Activated CD8-positive, alpha-beta T cell treated with anti-CD3 and anti-CD28 coated beads, Interleukin-2, amount 10 ng/mL, durations not matched to agents 7 days and 5 days (primary cell): ENCODE results near the gene ZDHHC11. TPM values are rescaled to one million over a fixed set of nuclear protein-coding genes. Genes with fewer than 3 reads are reported as not detected.
"Not testable (repeated sequence)": the region's sequence is repeated elsewhere in the genome, so short reads cannot be mapped to it uniquely, and the experiment has no call there.

Source experiments
- ATAC-seq: fragments of 150-1000 bp; cut with Tn5 transposase; one replicate; pipeline ENCODE4 v1.10.0; 2021; ENCODE audit warnings: moderate library complexity
- CTCF ChIA-PET: fragments of 350-600 bp; sonication (Branson Sonifier 250); formaldehyde crosslinking; loops from one replicate; lab custom pipeline; 2021; ENCODE audit warnings: antibody characterized with exemption; lab: Charles Lee
- POLR2A ChIA-PET: fragments of 350-600 bp; sonication (Branson Sonifier 250); formaldehyde crosslinking; loops from one replicate; lab custom pipeline; 2021; ENCODE audit warnings: antibody characterized with exemption; lab: Charles Lee
- DNase-seq: peaks from one replicate; pipeline ENCODE4 v3.0.0-alpha.2; 2020
- H3K27ac Mint-ChIP-seq: one replicate; pipeline ENCODE4 v1.8.0; 2021; ENCODE audit warnings: mild to moderate bottlenecking, mixed read lengths
- H3K27me3 Mint-ChIP-seq: one replicate; pipeline ENCODE4 v1.8.0; 2021; ENCODE audit warnings: low read depth, mixed read lengths
- H3K36me3 Mint-ChIP-seq: one replicate; pipeline ENCODE4 v1.8.0; 2021; ENCODE audit warnings: low read depth, mixed read lengths
- H3K4me1 Mint-ChIP-seq: one replicate; pipeline ENCODE4 v1.8.0; 2021; ENCODE audit warnings: low read depth, mixed read lengths
- H3K4me3 Mint-ChIP-seq: one replicate; pipeline ENCODE4 v1.8.0; 2021; ENCODE audit warnings: mild to moderate bottlenecking, mixed read lengths
- H3K9me3 Mint-ChIP-seq: one replicate; pipeline ENCODE4 v1.8.0; 2022; ENCODE audit warnings: mixed read lengths; ENCODE audit not compliant: insufficient read depth
- total RNA-seq, 2 experiments: library from RNA; stranded (reverse); gene quantifications; one replicate each; pipeline ENCODE4 v1.2.3, GENCODE V29; 2021

Gene ZDHHC11
- total RNA-seq, 2 experiments from 2014 or later, result 11.9 to 17.0 TPM

GRCh38 chr5:807719-808514 lies 42.9 kb downstream of the ZDHHC11 start:
- ATAC-seq, CTCF ChIA-PET, H3K4me3 Mint-ChIP-seq, H3K4me1 Mint-ChIP-seq, H3K27ac Mint-ChIP-seq, H3K9me3 Mint-ChIP-seq, DNase-seq, H3K36me3 Mint-ChIP-seq, POLR2A ChIA-PET, H3K27me3 Mint-ChIP-seq: not testable (repeated sequence)

- H3K4me3 Mint-ChIP-seq, result no peak overlapping the region
Observed at GRCh38 chr5:801472-801871, 49.3 kb downstream of the ZDHHC11 start.

GRCh38 chr5:801055-801454 lies 49.7 kb downstream of the ZDHHC11 start:
- POLR2A ChIA-PET, H3K9me3 Mint-ChIP-seq, H3K36me3 Mint-ChIP-seq, H3K27ac Mint-ChIP-seq, DNase-seq, CTCF ChIA-PET, H3K27me3 Mint-ChIP-seq, ATAC-seq, H3K4me3 Mint-ChIP-seq, H3K4me1 Mint-ChIP-seq: not testable (repeated sequence)

More at GRCh38 chr5:801472-801871, 49.3 kb downstream of the ZDHHC11 start:
- H3K36me3 Mint-ChIP-seq, result peaks cover 7% of the 10 kb centered on the region
- no peak for DNase-seq
- H3K4me1 Mint-ChIP-seq, result no peaks in the 10 kb centered on the region
- ATAC-seq, result no peak
- peaks cover 4% of the 10 kb centered on the region for H3K27me3 Mint-ChIP-seq
- ChIA-PET CTCF (no interaction called here), POLR2A (no interaction called here)
- no peak overlapping the region for H3K27ac Mint-ChIP-seq
- peaks cover 4% of the 10 kb centered on the region for H3K9me3 Mint-ChIP-seq

- H3K36me3 Mint-ChIP-seq, H3K4me3 Mint-ChIP-seq, H3K27ac Mint-ChIP-seq, POLR2A ChIA-PET, CTCF ChIA-PET, ATAC-seq, H3K4me1 Mint-ChIP-seq, H3K9me3 Mint-ChIP-seq, DNase-seq, H3K27me3 Mint-ChIP-seq: not testable (repeated sequence)
Observed at GRCh38 chr5:798505-799138, 52.2 kb downstream of the ZDHHC11 start.

GRCh38 chr5:797986-798385 lies 52.8 kb downstream of the ZDHHC11 start:
- CTCF ChIA-PET, H3K27me3 Mint-ChIP-seq, H3K4me3 Mint-ChIP-seq, H3K9me3 Mint-ChIP-seq, H3K4me1 Mint-ChIP-seq, ATAC-seq, POLR2A ChIA-PET, DNase-seq, H3K36me3 Mint-ChIP-seq, H3K27ac Mint-ChIP-seq: not testable (repeated sequence)

- H3K4me1 Mint-ChIP-seq, H3K4me3 Mint-ChIP-seq, H3K9me3 Mint-ChIP-seq, H3K36me3 Mint-ChIP-seq, DNase-seq, CTCF ChIA-PET, H3K27ac Mint-ChIP-seq, ATAC-seq, POLR2A ChIA-PET: not testable (repeated sequence)
- H3K27me3 Mint-ChIP-seq, result peaks cover 13% of the 10 kb centered on the region
Observed at GRCh38 chr5:795873-796272, 54.9 kb downstream of the ZDHHC11 start.

- H3K36me3 Mint-ChIP-seq, H3K4me3 Mint-ChIP-seq, H3K4me1 Mint-ChIP-seq, H3K9me3 Mint-ChIP-seq, H3K27ac Mint-ChIP-seq, CTCF ChIA-PET, DNase-seq, POLR2A ChIA-PET, ATAC-seq: not testable (repeated sequence)
- H3K27me3 Mint-ChIP-seq, result peaks cover 20% of the 10 kb centered on the region
Observed at GRCh38 chr5:794948-795347, 55.8 kb downstream of the ZDHHC11 start.

- H3K9me3 Mint-ChIP-seq, DNase-seq, CTCF ChIA-PET, H3K4me3 Mint-ChIP-seq, POLR2A ChIA-PET, H3K36me3 Mint-ChIP-seq, ATAC-seq, H3K27ac Mint-ChIP-seq: not testable (repeated sequence)
- peaks cover 10% of the 10 kb centered on the region for H3K4me1 Mint-ChIP-seq
- H3K27me3 Mint-ChIP-seq, result peaks cover 30% of the 10 kb centered on the region
Observed at GRCh38 chr5:788703-789102, 62.1 kb downstream of the ZDHHC11 start.

GRCh38 chr5:787857-788233 lies 62.9 kb downstream of the ZDHHC11 start:
- DNase-seq, ATAC-seq, H3K27ac Mint-ChIP-seq, POLR2A ChIA-PET, CTCF ChIA-PET, H3K4me3 Mint-ChIP-seq, H3K36me3 Mint-ChIP-seq, H3K9me3 Mint-ChIP-seq: not testable (repeated sequence)
- Mint-ChIP-seq H3K4me1 (peaks cover 11% of the 10 kb centered on the region), H3K27me3 (peaks cover 25% of the 10 kb centered on the region)

GRCh38 chr5:787224-787856 lies 63.4 kb downstream of the ZDHHC11 start:
- CTCF ChIA-PET, DNase-seq, ATAC-seq, POLR2A ChIA-PET, H3K36me3 Mint-ChIP-seq, H3K9me3 Mint-ChIP-seq, H3K4me1 Mint-ChIP-seq, H3K4me3 Mint-ChIP-seq, H3K27ac Mint-ChIP-seq: not testable (repeated sequence)
- peaks cover 22% of the 10 kb centered on the region for H3K27me3 Mint-ChIP-seq

GRCh38 chr5:785181-785705 lies 65.5 kb downstream of the ZDHHC11 start:
- H3K27ac Mint-ChIP-seq, CTCF ChIA-PET, H3K36me3 Mint-ChIP-seq, H3K9me3 Mint-ChIP-seq, H3K4me1 Mint-ChIP-seq, POLR2A ChIA-PET, DNase-seq: not testable (repeated sequence)
- peak; percentile 32 for ATAC-seq
- peaks cover 14% of the 10 kb centered on the region for H3K27me3 Mint-ChIP-seq
- peak overlapping the region; percentile 60 for H3K4me3 Mint-ChIP-seq
